WI38 (cell line): Measurements from ENCODE around the gene TMEM237.

ENCODE experiments used
- H3K4me3 ChIP-seq: 2 replicates; pipeline ENCODE4 v1.5.1; 2011; ENCODE audit warnings: low read depth, mild to moderate bottlenecking, control low read depth, low read length
- TF ChIP-seq, protein P1 (sequence below): IDR thresholded peaks from 2 replicates; pipeline ENCODE4 v1.5.1; 2012; ENCODE audit warnings: low read depth, mild to moderate bottlenecking, control low read depth, low read length

Gene TMEM237

DNA sequence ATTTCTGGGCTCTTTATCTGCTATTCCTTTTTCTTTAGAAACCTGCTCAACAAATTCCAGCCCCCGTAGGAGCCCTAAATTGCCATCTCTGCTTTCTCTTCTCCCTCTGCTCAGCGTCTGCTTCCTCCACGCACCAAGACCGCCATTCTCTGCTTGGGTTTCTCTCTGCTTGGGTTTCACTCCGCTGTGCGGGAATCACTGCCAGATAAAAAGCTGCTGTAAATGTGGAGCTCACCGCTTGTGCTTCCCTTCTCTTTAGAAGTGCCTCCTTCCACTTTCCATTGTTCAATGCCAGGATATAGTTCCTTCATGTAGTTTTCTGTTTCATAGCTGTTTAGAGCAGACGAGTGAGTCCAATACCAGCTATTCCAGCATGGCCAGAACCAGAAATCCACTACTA, 45.9 kb downstream of the TMEM237 start:
- H3K4me3 ChIP-seq: no peak overlapping the region
- TF ChIP-seq, protein P1, sequence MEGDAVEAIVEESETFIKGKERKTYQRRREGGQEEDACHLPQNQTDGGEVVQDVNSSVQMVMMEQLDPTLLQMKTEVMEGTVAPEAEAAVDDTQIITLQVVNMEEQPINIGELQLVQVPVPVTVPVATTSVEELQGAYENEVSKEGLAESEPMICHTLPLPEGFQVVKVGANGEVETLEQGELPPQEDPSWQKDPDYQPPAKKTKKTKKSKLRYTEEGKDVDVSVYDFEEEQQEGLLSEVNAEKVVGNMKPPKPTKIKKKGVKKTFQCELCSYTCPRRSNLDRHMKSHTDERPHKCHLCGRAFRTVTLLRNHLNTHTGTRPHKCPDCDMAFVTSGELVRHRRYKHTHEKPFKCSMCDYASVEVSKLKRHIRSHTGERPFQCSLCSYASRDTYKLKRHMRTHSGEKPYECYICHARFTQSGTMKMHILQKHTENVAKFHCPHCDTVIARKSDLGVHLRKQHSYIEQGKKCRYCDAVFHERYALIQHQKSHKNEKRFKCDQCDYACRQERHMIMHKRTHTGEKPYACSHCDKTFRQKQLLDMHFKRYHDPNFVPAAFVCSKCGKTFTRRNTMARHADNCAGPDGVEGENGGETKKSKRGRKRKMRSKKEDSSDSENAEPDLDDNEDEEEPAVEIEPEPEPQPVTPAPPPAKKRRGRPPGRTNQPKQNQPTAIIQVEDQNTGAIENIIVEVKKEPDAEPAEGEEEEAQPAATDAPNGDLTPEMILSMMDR: no peak

DNA sequence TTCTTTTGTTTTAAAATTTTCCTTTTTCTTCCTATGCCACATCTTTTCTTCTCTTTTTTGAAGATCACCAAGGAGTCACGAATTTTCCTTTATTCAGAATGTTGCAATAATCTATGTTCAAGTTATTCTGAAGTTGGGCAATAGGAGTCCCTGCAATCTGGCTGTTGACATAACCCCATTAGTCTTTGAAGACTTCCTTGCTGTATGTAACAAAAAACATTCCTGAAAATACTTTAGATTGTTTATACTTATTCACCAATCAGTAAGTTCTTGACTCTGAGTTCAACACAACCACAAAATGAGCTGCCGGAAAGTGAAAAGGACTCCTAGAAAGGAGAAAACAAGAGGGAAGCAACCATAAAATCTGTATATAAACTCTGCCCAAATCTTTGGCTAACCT, 62.8 kb downstream of the TMEM237 start:
- TF ChIP-seq, protein P1: no peak
- H3K4me3 ChIP-seq: no peak overlapping the region

GRCh38 chr2:201579536-201579935, 63.8 kb downstream of the TMEM237 start:
- H3K4me3 ChIP-seq: no peak overlapping the region
- TF ChIP-seq, protein P1: no peak

DNA sequence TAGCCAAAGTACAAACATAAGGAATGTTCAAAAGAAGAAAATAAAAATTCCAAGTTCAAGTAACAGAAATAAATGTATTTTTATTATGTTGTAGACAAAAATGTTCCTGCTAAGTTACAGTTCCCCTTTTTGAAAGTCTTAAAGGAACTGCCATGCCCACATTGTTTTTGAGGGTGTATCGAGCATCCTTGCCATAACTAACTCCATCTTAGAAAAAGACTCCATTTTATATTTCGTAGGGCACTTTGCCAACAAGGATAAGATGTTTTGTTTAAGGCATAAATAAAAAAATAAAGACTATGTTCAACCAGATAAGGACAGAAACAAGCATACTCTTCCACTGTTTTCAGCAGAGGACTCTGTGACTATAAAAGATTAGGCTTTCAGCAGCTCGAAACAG, 67.3 kb downstream of the TMEM237 start:
- TF ChIP-seq, protein P1: no peak
- no peak overlapping the region for H3K4me3 ChIP-seq

- TF ChIP-seq, protein P1: no peak
- H3K4me3 ChIP-seq: no peak overlapping the region
Measured at GRCh38 chr2:201574766-201575165, 68.5 kb downstream of the TMEM237 start.

DNA sequence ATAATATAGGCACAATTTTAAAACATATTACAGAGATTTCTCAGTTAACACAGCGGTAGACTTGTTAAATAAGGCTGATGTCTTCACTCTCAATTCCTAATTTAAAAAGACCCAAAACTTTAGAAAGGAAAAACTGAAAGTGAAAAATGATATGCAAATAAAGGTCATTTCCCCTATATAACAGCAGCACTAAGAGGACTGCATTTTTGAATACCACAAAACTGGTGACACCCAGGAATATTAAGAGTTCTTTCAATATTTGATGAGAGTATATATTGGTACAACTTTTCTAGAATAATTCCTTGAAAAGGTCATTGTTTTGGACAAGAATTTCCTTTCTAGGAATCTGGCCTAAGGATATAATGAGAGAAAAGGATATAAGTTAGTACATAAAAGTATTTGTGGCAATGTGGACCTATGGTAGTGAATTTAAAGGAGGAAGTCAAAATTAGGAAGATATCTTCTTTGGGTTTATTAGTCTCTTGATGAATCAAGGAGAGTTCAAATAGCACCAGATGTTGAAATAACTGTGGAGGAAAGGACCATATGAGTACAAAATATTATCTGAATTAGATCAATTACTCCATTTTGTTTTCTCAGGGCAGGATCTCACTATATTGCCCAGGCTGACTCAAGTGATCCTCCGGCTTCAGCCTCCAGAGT, 70.3 kb downstream of the TMEM237 start:
- no peak overlapping the region for H3K4me3 ChIP-seq
- TF ChIP-seq, protein P1: no peak
